WTC11 (cell line): Measurements from ENCODE around the gene KIAA1586. TPM values are rescaled to one million over a fixed set of nuclear protein-coding genes. Genes with fewer than 3 reads are reported as not detected.
A peak's percentile ranks its signal among the peaks of the same experiment; 100 is the strongest.

ENCODE experiments used
- ATAC-seq: fragments of 200-7000 bp; cut with Tn5 transposase; 2 replicates; pipeline ENCODE4 v1.10.0; 2021; ENCODE audit warnings: mild to moderate bottlenecking, moderate library complexity
- CTCF ChIA-PET: fragments of 300-600 bp; sonication (Branson Sonifier 250); formaldehyde crosslinking; loops from one replicate; lab custom pipeline; 2021; ENCODE audit warnings: antibody characterized with exemption; lab: Charles Lee
- POLR2A ChIA-PET: fragments of 350-600 bp; sonication (Branson Sonifier 250); formaldehyde crosslinking; loops from one replicate; lab custom pipeline; 2021; ENCODE audit warnings: antibody characterized with exemption; lab: Charles Lee
- DNase-seq: peaks from one replicate; pipeline ENCODE4 v3.0.0; 2021; ENCODE audit warnings: low spot score
- H3K27ac Mint-ChIP-seq: 2 replicates; pipeline ENCODE4 v1.8.0; 2021; ENCODE audit warnings: mixed read lengths
- H3K27me3 Mint-ChIP-seq: 2 replicates; pipeline ENCODE4 v1.8.0; 2021; ENCODE audit warnings: low read depth, mild to moderate bottlenecking, moderate library complexity, mixed read lengths
- H3K36me3 Mint-ChIP-seq: 2 replicates; pipeline ENCODE4 v1.8.0; 2021; ENCODE audit warnings: mixed read lengths
- H3K4me1 Mint-ChIP-seq: 2 replicates; pipeline ENCODE4 v1.8.0; 2022; ENCODE audit warnings: mixed read lengths
- H3K4me3 Mint-ChIP-seq: 2 replicates; pipeline ENCODE4 v1.8.0; 2021; ENCODE audit warnings: mild to moderate bottlenecking, moderate library complexity, mixed read lengths
- H3K9me3 Mint-ChIP-seq: 2 replicates; pipeline ENCODE4 v1.8.0; 2021; ENCODE audit warnings: mixed read lengths
- ESRRA ChIP-seq: sonication (generic); formaldehyde crosslinking; IDR thresholded peaks from 2 replicates; pipeline ENCODE4 v1.8.1; 2022; ENCODE audit warnings: mild to moderate bottlenecking, missing genetic modification reagents, borderline replicate concordance
- FOXK1 ChIP-seq: sonication (generic); formaldehyde crosslinking; IDR thresholded peaks from 2 replicates; pipeline ENCODE4 v1.8.0; 2022; ENCODE audit warnings: mild to moderate bottlenecking, moderate library complexity, missing genetic modification reagents
- GTF2I ChIP-seq: fragments of 250-450 bp; sonication (Bioruptor Pico); conservative IDR thresholded peaks from 2 replicates; pipeline ENCODE4 v1.4.0; 2021; ENCODE audit warnings: mild to moderate bottlenecking
- IRF2 ChIP-seq: sonication (generic); formaldehyde crosslinking; IDR thresholded peaks from 2 replicates; pipeline ENCODE4 v1.8.0; 2022; ENCODE audit warnings: low read depth, missing genetic modification reagents, borderline replicate concordance
- JAZF1 ChIP-seq: fragments of 250-450 bp; sonication (Bioruptor Pico); IDR thresholded peaks from 2 replicates; pipeline ENCODE4 v1.9.0; 2021; ENCODE audit warnings: moderate library complexity, mild to moderate bottlenecking, inconsistent platforms
- JUN ChIP-seq: sonication (generic); formaldehyde crosslinking; IDR thresholded peaks from 2 replicates; pipeline ENCODE4 v1.8.0; 2023; ENCODE audit warnings: mild to moderate bottlenecking, missing genetic modification reagents
- KAT7 ChIP-seq: sonication (generic); formaldehyde crosslinking; IDR thresholded peaks from 2 replicates; pipeline ENCODE4 v1.8.1; 2023; ENCODE audit warnings: missing genetic modification reagents, mild to moderate bottlenecking, borderline replicate concordance
- NFATC4 ChIP-seq: fragments of 250-450 bp; sonication (Bioruptor Pico); IDR thresholded peaks from 2 replicates; pipeline ENCODE4 v1.9.0; 2021; ENCODE audit warnings: mild to moderate bottlenecking
- NFE2L1 ChIP-seq: sonication (generic); formaldehyde crosslinking; IDR thresholded peaks from 2 replicates; pipeline ENCODE4 v1.8.1; 2023; ENCODE audit warnings: missing genetic modification reagents
- NFYB ChIP-seq: sonication (generic); formaldehyde crosslinking; conservative IDR thresholded peaks from 2 replicates; pipeline ENCODE4 v1.8.0; 2022; ENCODE audit warnings: low read depth, missing genetic modification reagents
- SMAD3 ChIP-seq: sonication (generic); formaldehyde crosslinking; IDR thresholded peaks from 2 replicates; pipeline ENCODE4 v1.8.0; 2022; ENCODE audit warnings: missing genetic modification reagents, mild to moderate bottlenecking, borderline replicate concordance
- STAT6 ChIP-seq: sonication (generic); formaldehyde crosslinking; conservative IDR thresholded peaks from 2 replicates; pipeline ENCODE4 v1.8.1; 2023; ENCODE audit warnings: mild to moderate bottlenecking, low read depth, missing genetic modification reagents, moderate library complexity
- ZNF232 ChIP-seq: sonication (generic); formaldehyde crosslinking; IDR thresholded peaks from 2 replicates; pipeline ENCODE4 v1.8.0; 2022; ENCODE audit warnings: mild to moderate bottlenecking, missing genetic modification reagents
- ZNF263 ChIP-seq: sonication (generic); formaldehyde crosslinking; IDR thresholded peaks from 2 replicates; pipeline ENCODE4 v1.8.1; 2022; ENCODE audit warnings: low read depth, mild to moderate bottlenecking, moderate library complexity, missing genetic modification reagents
- ZNF532 ChIP-seq: fragments of 250-450 bp; sonication (Bioruptor Pico); IDR thresholded peaks from 2 replicates; pipeline ENCODE4 v1.9.0; 2021; ENCODE audit warnings: mild to moderate bottlenecking, borderline replicate concordance
- total RNA-seq: library from RNA; stranded (reverse); gene quantifications from 3 replicates; pipeline ENCODE4 v1.2.3, GENCODE V29; 2021
- TF ChIP-seq, protein P1 (sequence below): sonication (generic); formaldehyde crosslinking; IDR thresholded peaks from 2 replicates; pipeline ENCODE4 v1.8.1; 2022; ENCODE audit warnings: mild to moderate bottlenecking, moderate library complexity, missing genetic modification reagents
- TF ChIP-seq, protein P2 (sequence below): sonication (generic); formaldehyde crosslinking; IDR thresholded peaks from 2 replicates; pipeline ENCODE4 v1.8.1; 2022; ENCODE audit warnings: missing genetic modification reagents, borderline replicate concordance
- TF ChIP-seq, protein P3 (sequence below): fragments of 250-450 bp; sonication (Bioruptor Pico); IDR thresholded peaks from 2 replicates; pipeline ENCODE4 v1.9.0; 2021; ENCODE audit warnings: mild to moderate bottlenecking
- TF ChIP-seq, protein P4 (sequence below): fragments of 250-450 bp; sonication (Bioruptor Pico); IDR thresholded peaks from 2 replicates; pipeline ENCODE4 v2.1.2; 2022; ENCODE audit warnings: mild to moderate bottlenecking, moderate library complexity

The KIAA1586 gene
- total RNA-seq, 1 experiment from 2014 or later: 17.2 TPM

- no peak for TF ChIP-seq NFE2L1 (CRISPR knock-in tag)
- no peak for TF ChIP-seq ZNF263 (CRISPR knock-in tag)
- TF ChIP-seq JUN (CRISPR knock-in tag): no peak
- TF ChIP-seq, protein P1, sequence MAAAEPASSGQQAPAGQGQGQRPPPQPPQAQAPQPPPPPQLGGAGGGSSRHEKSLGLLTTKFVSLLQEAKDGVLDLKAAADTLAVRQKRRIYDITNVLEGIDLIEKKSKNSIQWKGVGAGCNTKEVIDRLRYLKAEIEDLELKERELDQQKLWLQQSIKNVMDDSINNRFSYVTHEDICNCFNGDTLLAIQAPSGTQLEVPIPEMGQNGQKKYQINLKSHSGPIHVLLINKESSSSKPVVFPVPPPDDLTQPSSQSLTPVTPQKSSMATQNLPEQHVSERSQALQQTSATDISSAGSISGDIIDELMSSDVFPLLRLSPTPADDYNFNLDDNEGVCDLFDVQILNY (CRISPR knock-in tag): no peak
- TF ChIP-seq, protein P2, sequence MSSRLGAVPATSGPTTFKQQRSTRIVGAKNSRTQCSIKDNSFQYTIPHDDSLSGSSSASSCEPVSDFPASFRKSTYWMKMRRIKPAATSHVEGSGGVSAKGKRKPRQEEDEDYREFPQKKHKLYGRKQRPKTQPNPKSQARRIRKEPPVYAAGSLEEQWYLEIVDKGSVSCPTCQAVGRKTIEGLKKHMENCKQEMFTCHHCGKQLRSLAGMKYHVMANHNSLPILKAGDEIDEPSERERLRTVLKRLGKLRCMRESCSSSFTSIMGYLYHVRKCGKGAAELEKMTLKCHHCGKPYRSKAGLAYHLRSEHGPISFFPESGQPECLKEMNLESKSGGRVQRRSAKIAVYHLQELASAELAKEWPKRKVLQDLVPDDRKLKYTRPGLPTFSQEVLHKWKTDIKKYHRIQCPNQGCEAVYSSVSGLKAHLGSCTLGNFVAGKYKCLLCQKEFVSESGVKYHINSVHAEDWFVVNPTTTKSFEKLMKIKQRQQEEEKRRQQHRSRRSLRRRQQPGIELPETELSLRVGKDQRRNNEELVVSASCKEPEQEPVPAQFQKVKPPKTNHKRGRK (CRISPR knock-in tag): no peak
- TF ChIP-seq ESRRA (CRISPR knock-in tag): no peak
- TF ChIP-seq, all 79 proteins: peak for 0
These were observed 18.3 kb downstream of the KIAA1586 start (continued) for GRCh38 chr6:57064809-57065208.

DNA sequence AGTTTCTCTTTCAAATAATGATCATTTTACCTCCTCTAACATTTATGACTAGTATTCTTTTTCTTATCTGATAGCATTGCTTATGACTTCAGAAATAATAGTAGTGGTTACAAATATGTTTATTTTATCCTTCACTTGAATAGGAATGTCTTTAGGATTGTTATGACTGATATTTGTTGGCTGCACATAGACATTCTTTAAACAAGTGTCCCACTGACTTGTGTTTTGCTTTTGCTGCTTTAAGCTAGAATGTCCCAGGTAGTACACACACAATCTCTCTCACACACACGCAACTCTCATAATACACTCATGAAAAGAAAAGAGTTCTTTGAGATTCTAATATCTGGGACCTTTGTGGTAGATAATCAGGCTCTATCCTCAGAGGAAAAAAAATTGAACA is 21.6 kb downstream of the KIAA1586 start:
- peaks cover 73% of the 10 kb centered on the region for H3K27me3 Mint-ChIP-seq
- H3K27ac Mint-ChIP-seq: peak overlapping the region; percentile 87; the same call in 1 of the 2 replicates
- ChIA-PET CTCF (no interaction called here), POLR2A (no interaction called here)
- H3K4me1 Mint-ChIP-seq: peaks cover 28% of the 10 kb centered on the region
- peaks cover 5% of the 10 kb centered on the region for H3K9me3 Mint-ChIP-seq
- no peak for ATAC-seq
- no peaks in the 10 kb centered on the region; the same call in 1 of the 2 replicates for H3K36me3 Mint-ChIP-seq
- no peak overlapping the region for H3K4me3 Mint-ChIP-seq
- no peak for DNase-seq
- no peak for TF ChIP-seq JAZF1 (CRISPR knock-in tag)
- TF ChIP-seq, protein P3, sequence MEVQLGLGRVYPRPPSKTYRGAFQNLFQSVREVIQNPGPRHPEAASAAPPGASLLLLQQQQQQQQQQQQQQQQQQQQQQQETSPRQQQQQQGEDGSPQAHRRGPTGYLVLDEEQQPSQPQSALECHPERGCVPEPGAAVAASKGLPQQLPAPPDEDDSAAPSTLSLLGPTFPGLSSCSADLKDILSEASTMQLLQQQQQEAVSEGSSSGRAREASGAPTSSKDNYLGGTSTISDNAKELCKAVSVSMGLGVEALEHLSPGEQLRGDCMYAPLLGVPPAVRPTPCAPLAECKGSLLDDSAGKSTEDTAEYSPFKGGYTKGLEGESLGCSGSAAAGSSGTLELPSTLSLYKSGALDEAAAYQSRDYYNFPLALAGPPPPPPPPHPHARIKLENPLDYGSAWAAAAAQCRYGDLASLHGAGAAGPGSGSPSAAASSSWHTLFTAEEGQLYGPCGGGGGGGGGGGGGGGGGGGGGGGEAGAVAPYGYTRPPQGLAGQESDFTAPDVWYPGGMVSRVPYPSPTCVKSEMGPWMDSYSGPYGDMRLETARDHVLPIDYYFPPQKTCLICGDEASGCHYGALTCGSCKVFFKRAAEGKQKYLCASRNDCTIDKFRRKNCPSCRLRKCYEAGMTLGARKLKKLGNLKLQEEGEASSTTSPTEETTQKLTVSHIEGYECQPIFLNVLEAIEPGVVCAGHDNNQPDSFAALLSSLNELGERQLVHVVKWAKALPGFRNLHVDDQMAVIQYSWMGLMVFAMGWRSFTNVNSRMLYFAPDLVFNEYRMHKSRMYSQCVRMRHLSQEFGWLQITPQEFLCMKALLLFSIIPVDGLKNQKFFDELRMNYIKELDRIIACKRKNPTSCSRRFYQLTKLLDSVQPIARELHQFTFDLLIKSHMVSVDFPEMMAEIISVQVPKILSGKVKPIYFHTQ (CRISPR knock-in tag): no peak
- TF ChIP-seq, protein P4, sequence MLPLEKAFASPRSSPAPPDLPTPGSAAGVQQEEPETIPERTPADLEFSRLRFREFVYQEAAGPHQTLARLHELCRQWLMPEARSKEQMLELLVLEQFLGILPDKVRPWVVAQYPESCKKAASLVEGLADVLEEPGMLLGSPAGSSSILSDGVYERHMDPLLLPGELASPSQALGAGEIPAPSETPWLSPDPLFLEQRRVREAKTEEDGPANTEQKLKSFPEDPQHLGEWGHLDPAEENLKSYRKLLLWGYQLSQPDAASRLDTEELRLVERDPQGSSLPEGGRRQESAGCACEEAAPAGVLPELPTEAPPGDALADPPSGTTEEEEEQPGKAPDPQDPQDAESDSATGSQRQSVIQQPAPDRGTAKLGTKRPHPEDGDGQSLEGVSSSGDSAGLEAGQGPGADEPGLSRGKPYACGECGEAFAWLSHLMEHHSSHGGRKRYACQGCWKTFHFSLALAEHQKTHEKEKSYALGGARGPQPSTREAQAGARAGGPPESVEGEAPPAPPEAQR (CRISPR knock-in tag): no peak
- no peak for TF ChIP-seq GTF2I (CRISPR knock-in tag)
- TF ChIP-seq ZNF532 (CRISPR knock-in tag): no peak
- no peak for TF ChIP-seq SMAD3 (CRISPR knock-in tag)
- TF ChIP-seq FOXK1 (CRISPR knock-in tag): no peak
- no peak for TF ChIP-seq ZNF263 (CRISPR knock-in tag)
- no peak for TF ChIP-seq KAT7
- TF ChIP-seq NFATC4 (CRISPR knock-in tag): no peak
- TF ChIP-seq NFYB (CRISPR knock-in tag): no peak
- no peak for TF ChIP-seq ZNF232 (CRISPR knock-in tag)
- no peak for TF ChIP-seq IRF2 (CRISPR knock-in tag)
- TF ChIP-seq, protein P1 (CRISPR knock-in tag): no peak
- no peak for TF ChIP-seq STAT6
